ENCODE data around the gene RELN. TPM values are rescaled to one million over a fixed set of nuclear protein-coding genes. Genes with fewer than 3 reads are reported as not detected.

RELN gene
- total and polyA plus RNA-seq, 4 donors = 31.9 to 131 (median 69.7) TPM

DNA sequence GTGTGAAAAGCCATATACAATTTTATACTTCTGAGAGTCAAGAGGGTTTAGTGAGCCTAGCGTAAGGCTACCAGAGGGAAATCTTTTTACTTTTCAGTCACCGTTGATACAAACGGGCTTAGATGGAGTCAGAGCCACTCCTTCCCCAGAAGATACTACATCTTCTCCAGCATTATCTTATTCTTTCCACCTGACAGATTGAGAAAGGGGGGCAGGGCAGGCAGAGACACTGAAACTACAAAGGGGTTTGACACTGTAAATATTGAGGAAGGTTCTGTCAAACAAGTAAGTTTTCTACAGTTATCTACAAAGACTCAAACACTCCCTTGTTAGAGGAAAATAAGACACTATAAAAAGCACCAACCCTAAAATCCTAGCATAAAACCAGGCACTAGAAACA lies 100.0 kb downstream of the RELN start:
- Histone ChIP-seq H3K4me3 (ENCODE audit: low read depth, low read length) (no peak overlapping the region), H3K9me3 (ENCODE audit: control insufficient read depth, insufficient read depth, low read length) (no peaks in the 10 kb centered on the region), H3K27me3 (ENCODE audit: control insufficient read depth, insufficient read depth, low read length) (no peaks in the 10 kb centered on the region), H3K36me3 (ENCODE audit: control insufficient read depth, insufficient read depth, low read length) (no peaks in the 10 kb centered on the region), H3K27ac (ENCODE audit: low read depth, low read length) (no peak overlapping the region), H3K4me1 (ENCODE audit: control insufficient read depth, insufficient read depth, low read length) (no peaks in the 10 kb centered on the region)
- DNase-seq (ENCODE audit: low read depth in 4 of 6, low spot score in 6 of 6) = no peak
- WGBS (ENCODE audit: insufficient coverage) = no CpG with 5 or more reads among the region's 3 CpGs

GRCh38 chr7:103888603-103889153 lies 100.8 kb downstream of the RELN start:
- 90% methylated on average over 4 of the region's 6 CpGs for WGBS (ENCODE audit: insufficient coverage)
- Histone ChIP-seq H3K27me3 (ENCODE audit: control insufficient read depth, insufficient read depth, low read length) (no peaks in the 10 kb centered on the region), H3K4me1 (ENCODE audit: control insufficient read depth, insufficient read depth, low read length) (no peaks in the 10 kb centered on the region), H3K9me3 (ENCODE audit: control insufficient read depth, insufficient read depth, low read length) (no peaks in the 10 kb centered on the region), H3K4me3 (ENCODE audit: low read depth, low read length) (no peak overlapping the region), H3K36me3 (ENCODE audit: control insufficient read depth, insufficient read depth, low read length) (no peaks in the 10 kb centered on the region), H3K27ac (ENCODE audit: low read depth, low read length) (no peak overlapping the region)
- DNase-seq (ENCODE audit: low read depth in 4 of 6, low spot score in 6 of 6) = no peak

DNA sequence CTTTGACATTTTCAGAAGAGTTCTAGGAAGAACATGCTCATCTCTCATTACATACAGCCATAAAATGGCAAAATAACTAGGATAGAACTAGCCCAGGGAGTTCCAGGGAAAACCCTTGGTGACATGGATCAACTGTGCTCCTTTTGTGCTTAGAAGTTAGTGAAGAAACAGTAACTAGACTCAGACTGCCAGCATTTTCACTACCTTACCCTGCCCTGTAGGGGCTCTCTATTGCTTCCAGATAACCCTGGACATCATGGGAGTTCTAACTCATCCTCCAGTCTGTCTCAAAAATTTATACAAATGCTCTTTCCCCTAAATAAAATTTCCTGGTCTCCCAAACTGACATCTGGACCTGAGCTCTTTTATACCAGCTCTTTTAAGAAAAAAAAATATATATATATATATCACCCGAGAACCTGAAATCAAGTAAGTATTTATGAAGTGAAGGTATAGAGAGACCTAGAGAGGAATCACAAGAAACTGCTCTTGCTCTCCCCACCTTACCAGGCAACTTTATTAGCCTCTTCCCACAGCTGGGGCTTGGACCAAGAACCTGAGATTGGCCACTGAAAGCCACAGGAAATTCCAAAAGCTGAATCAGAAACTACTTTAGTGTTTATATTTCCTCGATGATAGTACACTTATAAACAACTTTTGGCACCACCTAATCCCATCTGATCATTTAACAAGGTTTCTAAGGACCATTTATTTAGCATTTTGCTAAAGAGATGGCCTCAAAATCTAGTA lies 101.4 kb downstream of the RELN start:
- no peak overlapping the region for H3K4me3 ChIP-seq (ENCODE audit: low read depth, low read length)
- no peak for DNase-seq (ENCODE audit: low read depth in 4 of 6, low spot score in 6 of 6)
- H3K27me3 ChIP-seq (ENCODE audit: control insufficient read depth, insufficient read depth, low read length) = no peaks in the 10 kb centered on the region
- H3K9me3 ChIP-seq (ENCODE audit: control insufficient read depth, insufficient read depth, low read length) = no peaks in the 10 kb centered on the region
- no peaks in the 10 kb centered on the region for H3K4me1 ChIP-seq (ENCODE audit: control insufficient read depth, insufficient read depth, low read length)
- H3K36me3 ChIP-seq (ENCODE audit: control insufficient read depth, insufficient read depth, low read length) = no peaks in the 10 kb centered on the region
- WGBS (ENCODE audit: insufficient coverage) = no CpG with 5 or more reads among the region's 2 CpGs
- no peak overlapping the region for H3K27ac ChIP-seq (ENCODE audit: low read depth, low read length)

- Histone ChIP-seq H3K4me1 (ENCODE audit: control insufficient read depth, insufficient read depth, low read length) (no peaks in the 10 kb centered on the region), H3K4me3 (ENCODE audit: low read depth, low read length) (no peak overlapping the region), H3K27me3 (ENCODE audit: control insufficient read depth, insufficient read depth, low read length) (no peaks in the 10 kb centered on the region), H3K36me3 (ENCODE audit: control insufficient read depth, insufficient read depth, low read length) (no peaks in the 10 kb centered on the region), H3K9me3 (ENCODE audit: control insufficient read depth, insufficient read depth, low read length) (no peaks in the 10 kb centered on the region), H3K27ac (ENCODE audit: low read depth, low read length) (no peak overlapping the region)
- no CpG with 5 or more reads among the region's 3 CpGs for WGBS (ENCODE audit: insufficient coverage)
- no peak for DNase-seq (ENCODE audit: low read depth in 4 of 6, low spot score in 6 of 6)
Observed at GRCh38 chr7:103887050-103887449, 102.4 kb downstream of the RELN start.

DNA sequence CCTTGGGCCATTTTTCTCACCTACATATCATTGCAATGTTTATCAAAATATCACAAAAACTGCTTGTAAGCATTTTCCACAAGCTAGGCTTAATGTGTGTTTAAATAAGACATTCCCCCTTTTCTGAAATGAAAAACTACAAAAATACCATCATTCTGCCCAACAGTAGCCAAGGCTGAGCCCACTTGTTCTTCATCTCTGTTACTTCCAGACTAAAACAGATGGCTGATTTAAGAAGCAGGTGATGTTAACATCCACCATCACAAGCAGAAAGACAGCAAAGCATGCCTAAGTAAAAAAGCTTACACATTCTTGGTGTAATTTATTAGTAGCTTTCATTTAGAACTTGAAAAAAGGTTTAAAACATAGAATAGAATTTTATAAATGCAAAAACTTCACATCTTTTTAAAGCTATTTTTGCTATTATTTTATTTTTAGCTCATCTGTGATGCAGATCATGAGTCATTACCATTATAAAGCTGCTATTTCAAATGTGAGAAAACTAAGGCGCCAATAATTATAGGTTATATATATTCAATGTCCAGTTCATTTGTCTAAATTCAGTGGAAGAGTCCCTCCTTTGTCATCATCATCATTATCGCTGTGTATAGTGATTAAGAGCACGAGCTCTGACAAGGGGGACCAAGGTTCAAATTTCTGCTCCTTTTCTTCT lies 109.4 kb downstream of the RELN start:
- H3K4me1 ChIP-seq (ENCODE audit: control insufficient read depth, insufficient read depth, low read length) = no peaks in the 10 kb centered on the region
- no peak overlapping the region for H3K27ac ChIP-seq (ENCODE audit: low read depth, low read length)
- no peaks in the 10 kb centered on the region for H3K27me3 ChIP-seq (ENCODE audit: control insufficient read depth, insufficient read depth, low read length)
- no peak for DNase-seq (ENCODE audit: low read depth in 4 of 6, low spot score in 6 of 6)
- H3K36me3 ChIP-seq (ENCODE audit: control insufficient read depth, insufficient read depth, low read length) = no peaks in the 10 kb centered on the region
- no peaks in the 10 kb centered on the region for H3K9me3 ChIP-seq (ENCODE audit: control insufficient read depth, insufficient read depth, low read length)
- no CpG with 5 or more reads among the region's 3 CpGs for WGBS (ENCODE audit: insufficient coverage)
- no peak overlapping the region for H3K4me3 ChIP-seq (ENCODE audit: low read depth, low read length)

DNA sequence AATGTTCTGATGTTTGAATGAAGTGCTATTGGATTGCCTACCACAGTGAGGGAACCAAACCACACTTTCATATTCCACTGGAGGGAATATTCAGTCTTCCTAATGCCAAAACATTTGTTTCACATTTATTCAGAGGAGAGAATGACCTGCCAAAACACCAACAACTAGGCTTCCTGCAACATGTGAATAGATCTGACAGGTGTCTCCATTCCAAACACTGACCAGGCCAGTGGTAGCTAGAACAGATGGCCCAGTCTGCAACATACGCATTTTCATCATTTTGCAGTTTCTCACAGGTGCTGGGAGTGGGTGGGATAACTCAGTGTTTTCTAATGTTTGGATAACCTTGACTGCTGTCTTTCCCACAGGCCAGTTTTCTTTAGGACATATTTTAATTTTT lies 110.0 kb downstream of the RELN start:
- no CpG with 5 or more reads among the region's 1 CpG for WGBS (ENCODE audit: insufficient coverage)
- H3K4me1 ChIP-seq (ENCODE audit: control insufficient read depth, insufficient read depth, low read length) = no peaks in the 10 kb centered on the region
- no peaks in the 10 kb centered on the region for H3K36me3 ChIP-seq (ENCODE audit: control insufficient read depth, insufficient read depth, low read length)
- no peak overlapping the region for H3K4me3 ChIP-seq (ENCODE audit: low read depth, low read length)
- no peaks in the 10 kb centered on the region for H3K9me3 ChIP-seq (ENCODE audit: control insufficient read depth, insufficient read depth, low read length)
- DNase-seq (ENCODE audit: low read depth in 4 of 6, low spot score in 6 of 6) = peak in 1 of 6 donors; percentile 27
- no peak overlapping the region for H3K27ac ChIP-seq (ENCODE audit: low read depth, low read length)
- no peaks in the 10 kb centered on the region for H3K27me3 ChIP-seq (ENCODE audit: control insufficient read depth, insufficient read depth, low read length)

- H3K4me3 ChIP-seq (ENCODE audit: low read depth, low read length) = no peak overlapping the region
- DNase-seq (ENCODE audit: low read depth in 4 of 6, low spot score in 6 of 6) = no peak
- H3K27me3 ChIP-seq (ENCODE audit: control insufficient read depth, insufficient read depth, low read length) = no peaks in the 10 kb centered on the region
- H3K9me3 ChIP-seq (ENCODE audit: control insufficient read depth, insufficient read depth, low read length) = no peaks in the 10 kb centered on the region
- no peaks in the 10 kb centered on the region for H3K36me3 ChIP-seq (ENCODE audit: control insufficient read depth, insufficient read depth, low read length)
- WGBS (ENCODE audit: insufficient coverage) = 75% methylated on average over 2 of the region's 3 CpGs
- H3K27ac ChIP-seq (ENCODE audit: low read depth, low read length) = no peak overlapping the region
- no peaks in the 10 kb centered on the region for H3K4me1 ChIP-seq (ENCODE audit: control insufficient read depth, insufficient read depth, low read length)
Observed at GRCh38 chr7:103877565-103877964, 111.9 kb downstream of the RELN start.

GRCh38 chr7:103875718-103876117 lies 113.7 kb downstream of the RELN start:
- H3K4me3 ChIP-seq (ENCODE audit: low read depth, low read length) = no peak overlapping the region
- DNase-seq (ENCODE audit: low read depth in 4 of 6, low spot score in 6 of 6) = no peak
- H3K27ac ChIP-seq (ENCODE audit: low read depth, low read length) = no peak overlapping the region
- no peaks in the 10 kb centered on the region for H3K9me3 ChIP-seq (ENCODE audit: control insufficient read depth, insufficient read depth, low read length)
- no peaks in the 10 kb centered on the region for H3K36me3 ChIP-seq (ENCODE audit: control insufficient read depth, insufficient read depth, low read length)
- no peaks in the 10 kb centered on the region for H3K4me1 ChIP-seq (ENCODE audit: control insufficient read depth, insufficient read depth, low read length)
- H3K27me3 ChIP-seq (ENCODE audit: control insufficient read depth, insufficient read depth, low read length) = no peaks in the 10 kb centered on the region

DNA sequence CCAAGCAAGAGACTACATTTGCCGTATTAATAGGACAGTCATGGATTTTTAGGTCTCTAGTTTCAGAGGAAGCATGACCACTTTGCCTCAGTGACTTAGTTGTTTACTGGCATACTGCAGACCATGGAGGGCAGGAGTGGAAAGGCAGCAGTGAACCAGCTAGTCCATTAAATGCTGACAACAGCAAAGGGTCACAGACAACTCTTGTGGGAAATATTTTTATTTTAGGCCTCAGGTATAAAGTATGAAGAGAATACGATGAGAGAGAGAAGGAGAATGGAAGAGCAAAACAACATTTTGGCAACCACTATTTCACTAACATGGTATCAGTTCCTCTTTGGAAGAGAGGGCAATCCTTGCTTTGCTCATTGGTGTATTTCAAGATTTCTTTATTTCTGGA lies 118.0 kb downstream of the RELN start:
- H3K36me3 ChIP-seq (ENCODE audit: control insufficient read depth, insufficient read depth, low read length) = no peaks in the 10 kb centered on the region
- DNase-seq (ENCODE audit: low read depth in 4 of 6, low spot score in 6 of 6) = no peak

GRCh38 chr7:103870664-103871063 lies 118.8 kb downstream of the RELN start:
- WGBS (ENCODE audit: insufficient coverage) = 77% methylated on average over 3 of the region's 3 CpGs
- H3K4me3 ChIP-seq (ENCODE audit: low read depth, low read length) = no peak overlapping the region
- DNase-seq (ENCODE audit: low read depth in 4 of 6, low spot score in 6 of 6) = no peak
- no peaks in the 10 kb centered on the region for H3K27me3 ChIP-seq (ENCODE audit: control insufficient read depth, insufficient read depth, low read length)
- no peaks in the 10 kb centered on the region for H3K4me1 ChIP-seq (ENCODE audit: control insufficient read depth, insufficient read depth, low read length)
- H3K36me3 ChIP-seq (ENCODE audit: control insufficient read depth, insufficient read depth, low read length) = no peaks in the 10 kb centered on the region
- no peaks in the 10 kb centered on the region for H3K9me3 ChIP-seq (ENCODE audit: control insufficient read depth, insufficient read depth, low read length)
- no peak overlapping the region for H3K27ac ChIP-seq (ENCODE audit: low read depth, low read length)

More for the DNA sequence above, 118.0 kb downstream of the RELN start:
- Histone ChIP-seq H3K27me3 (ENCODE audit: control insufficient read depth, insufficient read depth, low read length) (no peaks in the 10 kb centered on the region), H3K27ac (ENCODE audit: low read depth, low read length) (no peak overlapping the region), H3K4me3 (ENCODE audit: low read depth, low read length) (no peak overlapping the region), H3K4me1 (ENCODE audit: control insufficient read depth, insufficient read depth, low read length) (no peaks in the 10 kb centered on the region), H3K9me3 (ENCODE audit: control insufficient read depth, insufficient read depth, low read length) (no peaks in the 10 kb centered on the region)
- WGBS (ENCODE audit: insufficient coverage) = 67% methylated on average over 1 of the region's 2 CpGs
